Neural crest cell (in vitro differentiated cells): Measurements from ENCODE around the gene UCK1. TPM values are rescaled to one million over a fixed set of nuclear protein-coding genes. Genes with fewer than 3 reads are reported as not detected.

Experiments used
- DNase-seq: peaks from one replicate; pipeline ENCODE4 v3.0.0; 2021; ENCODE audit warnings: low read depth, mixed read lengths, low spot score
- H3K27ac Mint-ChIP-seq: one replicate; pipeline ENCODE4 v1.8.0; 2021; ENCODE audit warnings: mild to moderate bottlenecking, mixed read lengths; ENCODE audit not compliant: unreplicated experiment
- H3K27me3 Mint-ChIP-seq: 2 replicates; pipeline ENCODE4 v1.8.0; 2021; ENCODE audit warnings: low read depth, mild to moderate bottlenecking, mixed read lengths
- H3K36me3 Mint-ChIP-seq: 2 replicates; pipeline ENCODE4 v1.8.0; 2021; ENCODE audit warnings: low read depth, mild to moderate bottlenecking, mixed read lengths
- H3K4me1 Mint-ChIP-seq: 2 replicates; pipeline ENCODE4 v1.8.0; 2021; ENCODE audit warnings: mixed read lengths
- H3K4me3 Mint-ChIP-seq: one replicate; pipeline ENCODE4 v1.8.0; 2021; ENCODE audit warnings: mild to moderate bottlenecking, mixed read lengths
- H3K9me3 Mint-ChIP-seq: 2 replicates; pipeline ENCODE4 v1.8.0; 2021; ENCODE audit warnings: mixed read lengths
- CTCF ChIP-seq: fragments of 200-600 bp; sonication (generic); conservative IDR thresholded peaks from 2 replicates; pipeline ENCODE4 v1.5.0; 2021; ENCODE audit warnings: antibody characterized with exemption, mild to moderate bottlenecking
- total RNA-seq: library from RNA; stranded (reverse); gene quantifications from 2 replicates; pipeline ENCODE4 v1.2.1, GENCODE V29; 2021

Gene UCK1
- total RNA-seq, 1 donor from 2014 or later, result 56.8 TPM

- H3K27me3 Mint-ChIP-seq, result peaks cover 35% of the 10 kb centered on the region
- no peaks in the 10 kb centered on the region for H3K4me1 Mint-ChIP-seq
- peaks cover 10% of the 10 kb centered on the region for H3K9me3 Mint-ChIP-seq
- no peak overlapping the region for H3K27ac Mint-ChIP-seq
- DNase-seq, result no peak
- no peak overlapping the region for H3K4me3 Mint-ChIP-seq
- TF ChIP-seq CTCF, result no peak
- peaks cover 15% of the 10 kb centered on the region for H3K36me3 Mint-ChIP-seq
Measured at GRCh38 chr9:131545786-131546335, 14.8 kb upstream of the UCK1 start.

GRCh38 chr9:131545003-131545785, 14.1 kb upstream of the UCK1 start, which contains the start of gene PRRT1B:
PRRT1B (plus strand) TSS chr9:131545523; CDS start chr9:131545616, 93 bp downstream.
- H3K27ac Mint-ChIP-seq, result no peak within 1 kb of the TSS
- no peak for TF ChIP-seq CTCF

GRCh38 chr9:131543141-131543540, 12.1 kb upstream of the UCK1 start:
- Mint-ChIP-seq H3K4me3 (no peak overlapping the region), H3K36me3 (peaks cover 15% of the 10 kb centered on the region), H3K9me3 (peaks cover 10% of the 10 kb centered on the region), H3K27me3 (peaks cover 13% of the 10 kb centered on the region), H3K27ac (no peak overlapping the region), H3K4me1 (no peaks in the 10 kb centered on the region)
- DNase-seq, result no peak
- TF ChIP-seq CTCF, result no peak

More at GRCh38 chr9:131545003-131545785, 14.1 kb upstream of the UCK1 start, which contains the start of gene PRRT1B:
- Mint-ChIP-seq H3K27me3 (peaks cover 32% of the 10 kb centered on the region), H3K4me1 (no peaks in the 10 kb centered on the region), H3K36me3 (peaks cover 15% of the 10 kb centered on the region), H3K4me3 (no peak within 1 kb of the TSS), H3K9me3 (peaks cover 10% of the 10 kb centered on the region)
- DNase-seq, result no peak

- Mint-ChIP-seq H3K4me1 (no peaks in the 10 kb centered on the region), H3K4me3 (no peak overlapping the region), H3K9me3 (peaks cover 13% of the 10 kb centered on the region), H3K27ac (no peak overlapping the region), H3K36me3 (peaks cover 7% of the 10 kb centered on the region), H3K27me3 (no peaks in the 10 kb centered on the region)
- no peak for TF ChIP-seq CTCF
- no peak for DNase-seq
Measured at GRCh38 chr9:131539223-131539923, 8.3 kb upstream of the UCK1 start.

GRCh38 chr9:131537946-131538345, 6.9 kb upstream of the UCK1 start:
- Mint-ChIP-seq H3K36me3 (peaks cover 2% of the 10 kb centered on the region), H3K4me3 (no peak overlapping the region), H3K9me3 (peaks cover 11% of the 10 kb centered on the region), H3K27me3 (no peaks in the 10 kb centered on the region), H3K4me1 (no peaks in the 10 kb centered on the region), H3K27ac (no peak overlapping the region)
- no peak for DNase-seq
- TF ChIP-seq CTCF, result no peak
